Effector memory CD8-positive, alpha-beta T cell (primary cell): Measurements from ENCODE around the gene GMEB1.
"Not testable (repeated sequence)": the region's sequence is repeated elsewhere in the genome, so short reads cannot be mapped to it uniquely, and the experiment has no call there.

Source experiments
- ATAC-seq: fragments of 150-1000 bp; cut with Tn5 transposase; replicated peaks from 2 replicates; pipeline ENCODE4 v1.10.0; 2021; ENCODE audit warnings: mild to moderate bottlenecking, moderate library complexity
- DNase-seq, 3 experiments: peaks; one replicate each; pipeline ENCODE4 v3.0.0; 2021
- H3K27ac Mint-ChIP-seq, 2 donors: one replicate each; pipeline ENCODE4 v1.8.0; 2022; ENCODE audit warnings: mild to moderate bottlenecking in 2 of 2, mixed read lengths in 2 of 2, moderate library complexity in 2 of 2
- H3K27me3 Mint-ChIP-seq, 2 donors: one replicate each; pipeline ENCODE4 v1.8.0; 2022; ENCODE audit warnings: mixed read lengths in 2 of 2
- H3K36me3 Mint-ChIP-seq: one replicate; pipeline ENCODE4 v1.8.0; 2022; ENCODE audit warnings: mild to moderate bottlenecking, moderate library complexity, mixed read lengths; ENCODE audit not compliant: insufficient read depth
- H3K4me1 Mint-ChIP-seq, 2 donors: one replicate each; pipeline ENCODE4 v1.8.0; 2022; ENCODE audit warnings: low read depth in 2 of 2, mixed read lengths in 2 of 2
- H3K4me3 Mint-ChIP-seq, 2 donors: one replicate each; pipeline ENCODE4 v1.8.0; 2022; ENCODE audit warnings: mild to moderate bottlenecking in 2 of 2, mixed read lengths in 2 of 2, moderate library complexity in 2 of 2
- H3K9me3 Mint-ChIP-seq, 2 donors: one replicate each; pipeline ENCODE4 v1.8.0; 2022; ENCODE audit warnings: mixed read lengths in 2 of 2

GMEB1 gene

GRCh38 chr1:28653870-28654269, 14.7 kb upstream of the GMEB1 start:
- H3K27ac Mint-ChIP-seq, ATAC-seq, H3K4me3 Mint-ChIP-seq, H3K9me3 Mint-ChIP-seq, DNase-seq, H3K27me3 Mint-ChIP-seq, H3K4me1 Mint-ChIP-seq: not testable (repeated sequence)
- peaks cover 17% of the 10 kb centered on the region for H3K36me3 Mint-ChIP-seq

- not testable (repeated sequence) for H3K4me1 Mint-ChIP-seq, H3K27me3 Mint-ChIP-seq, H3K27ac Mint-ChIP-seq, H3K9me3 Mint-ChIP-seq, ATAC-seq, H3K36me3 Mint-ChIP-seq, H3K4me3 Mint-ChIP-seq, DNase-seq
Observed at GRCh38 chr1:28655448-28656311, 12.9 kb upstream of the GMEB1 start.

GRCh38 chr1:28656335-28656734, 12.2 kb upstream of the GMEB1 start:
- ATAC-seq (no peak), DNase-seq (no peak)
- Mint-ChIP-seq H3K36me3 (peaks cover 2% of the 10 kb centered on the region), H3K4me3 (no peak overlapping the region), H3K27ac (no peak overlapping the region), H3K27me3 (no peaks in the 10 kb centered on the region), H3K9me3 (no peaks in the 10 kb centered on the region), H3K4me1 (no peaks in the 10 kb centered on the region)

GRCh38 chr1:28663871-28664470, 4.6 kb upstream of the GMEB1 start:
- Mint-ChIP-seq H3K9me3 (no peaks in the 10 kb centered on the region), H3K4me1 (peaks cover 5 to 6% of the 10 kb centered on the region in 2 donors), H3K27me3 (no peaks in the 10 kb centered on the region), H3K27ac (peak overlapping the region in 1 of 2 donors; percentile 28), H3K4me3 (no peak overlapping the region), H3K36me3 (peaks cover 18% of the 10 kb centered on the region)
- ATAC-seq (no peak), DNase-seq (no peak)

- Mint-ChIP-seq H3K36me3 (peaks cover 34% of the 10 kb centered on the region), H3K4me1 (peaks cover 11% of the 10 kb centered on the region in 2 donors), H3K9me3 (no peaks in the 10 kb centered on the region), H3K4me3 (peak overlapping the region; percentile 29 to 38), H3K27me3 (no peaks in the 10 kb centered on the region), H3K27ac (peak overlapping the region; percentile 60 to 95)
- ATAC-seq = no peak
- no peak for DNase-seq
Observed at GRCh38 chr1:28666806-28667205, 1.8 kb upstream of the GMEB1 start.

- DNase-seq (peak; percentile 15 to 43 (median 17)), ATAC-seq (peak; percentile 73)
- no peaks in the 10 kb centered on the region for H3K27me3 Mint-ChIP-seq
Observed at GRCh38 chr1:28668956-28669723, 556 bp downstream of the GMEB1 start.

GRCh38 chr1:28671254-28671780, 2.7 kb downstream of the GMEB1 start:
- Mint-ChIP-seq H3K27ac (peak overlapping the region in 1 of 2 donors; percentile 25), H3K27me3 (no peaks in the 10 kb centered on the region), H3K4me3 (no peak overlapping the region), H3K9me3 (no peaks in the 10 kb centered on the region), H3K4me1 (peaks cover 11 to 14% of the 10 kb centered on the region in 2 donors), H3K36me3 (peaks cover 49% of the 10 kb centered on the region)
- ATAC-seq = no peak
- no peak for DNase-seq

More at GRCh38 chr1:28668956-28669723, 556 bp downstream of the GMEB1 start:
- peak overlapping the region; percentile 93 for H3K4me3 Mint-ChIP-seq
- peaks cover 45% of the 10 kb centered on the region for H3K36me3 Mint-ChIP-seq
- peak overlapping the region; percentile 95 to 96 for H3K27ac Mint-ChIP-seq
- peaks cover 11% of the 10 kb centered on the region in 2 donors for H3K4me1 Mint-ChIP-seq
- no peaks in the 10 kb centered on the region for H3K9me3 Mint-ChIP-seq

- not testable (repeated sequence) for H3K27me3 Mint-ChIP-seq, DNase-seq
- H3K4me3 Mint-ChIP-seq = peak overlapping the region in 1 of 2 donors; percentile 48
Observed at GRCh38 chr1:28672971-28673370, 4.4 kb downstream of the GMEB1 start.

GRCh38 chr1:28675924-28676257, 7.3 kb downstream of the GMEB1 start:
- no peaks in the 10 kb centered on the region for H3K27me3 Mint-ChIP-seq
- no peaks in the 10 kb centered on the region for H3K9me3 Mint-ChIP-seq
- ATAC-seq (no peak), DNase-seq (no peak)
- peaks cover 26% of the 10 kb centered on the region for H3K36me3 Mint-ChIP-seq
- no peak overlapping the region for H3K4me3 Mint-ChIP-seq
- no peak overlapping the region for H3K27ac Mint-ChIP-seq
- H3K4me1 Mint-ChIP-seq = peaks cover 0 to 3% of the 10 kb centered on the region in 2 donors

More at GRCh38 chr1:28672971-28673370, 4.4 kb downstream of the GMEB1 start:
- H3K36me3 Mint-ChIP-seq = peaks cover 43% of the 10 kb centered on the region
- H3K9me3 Mint-ChIP-seq, H3K27ac Mint-ChIP-seq, ATAC-seq: not testable (repeated sequence)
- H3K4me1 Mint-ChIP-seq = peaks cover 10 to 14% of the 10 kb centered on the region in 2 donors

- H3K27ac Mint-ChIP-seq = no peak overlapping the region
- DNase-seq (no peak), ATAC-seq (no peak)
- H3K27me3 Mint-ChIP-seq = no peaks in the 10 kb centered on the region
- peaks cover 32% of the 10 kb centered on the region for H3K36me3 Mint-ChIP-seq
- peaks cover 0 to 3% of the 10 kb centered on the region in 2 donors for H3K4me1 Mint-ChIP-seq
- no peak overlapping the region for H3K4me3 Mint-ChIP-seq
- H3K9me3 Mint-ChIP-seq = no peaks in the 10 kb centered on the region
Observed at GRCh38 chr1:28680151-28680550, 11.6 kb downstream of the GMEB1 start.

GRCh38 chr1:28682840-28683239, 14.3 kb downstream of the GMEB1 start:
- H3K27ac Mint-ChIP-seq = no peak overlapping the region

GRCh38 chr1:28684937-28685336, 16.4 kb downstream of the GMEB1 start:
- no peaks in the 10 kb centered on the region for H3K27me3 Mint-ChIP-seq
- H3K36me3 Mint-ChIP-seq = peaks cover 43% of the 10 kb centered on the region
- ATAC-seq = no peak
- peaks cover 2 to 5% of the 10 kb centered on the region in 2 donors for H3K4me1 Mint-ChIP-seq
- no peak overlapping the region for H3K4me3 Mint-ChIP-seq
- no peak overlapping the region for H3K27ac Mint-ChIP-seq
- no peaks in the 10 kb centered on the region for H3K9me3 Mint-ChIP-seq
- no peak for DNase-seq

More at GRCh38 chr1:28682840-28683239, 14.3 kb downstream of the GMEB1 start:
- no peaks in the 10 kb centered on the region for H3K27me3 Mint-ChIP-seq
- H3K9me3 Mint-ChIP-seq = no peaks in the 10 kb centered on the region
- peaks cover 41% of the 10 kb centered on the region for H3K36me3 Mint-ChIP-seq
- ATAC-seq (no peak), DNase-seq (no peak)
- H3K4me3 Mint-ChIP-seq = no peak overlapping the region
- peaks cover 2 to 5% of the 10 kb centered on the region in 2 donors for H3K4me1 Mint-ChIP-seq

GRCh38 chr1:28691627-28692026, 23.0 kb downstream of the GMEB1 start:
- H3K4me1 Mint-ChIP-seq, DNase-seq, H3K27me3 Mint-ChIP-seq, ATAC-seq, H3K9me3 Mint-ChIP-seq, H3K27ac Mint-ChIP-seq, H3K4me3 Mint-ChIP-seq: not testable (repeated sequence)
- H3K36me3 Mint-ChIP-seq = peaks cover 56% of the 10 kb centered on the region
